ENCODE results near the gene AUTS2. TPM values are rescaled to one million over a fixed set of nuclear protein-coding genes. Genes with fewer than 3 reads are reported as not detected.

The AUTS2 gene
- total and polyA plus RNA-seq, 2 donors (not counting 1 experiment from before 2014, with no cell fraction given), result 0.60 to 9.1 TPM

GRCh38 chr7:69728304-69728703 lies 130.0 kb downstream of the AUTS2 start:
- peak in 1 of 2 donors; percentile 77 for DNase-seq (ENCODE audit: low read depth in 2 of 2)
- Histone ChIP-seq H3K4me2 (ENCODE audit: extremely low read depth, insufficient read depth, low read length) (no peak overlapping the region), H3K27ac (ENCODE audit: insufficient read depth, low read length) (no peak overlapping the region)

GRCh38 chr7:69732203-69732602 lies 133.9 kb downstream of the AUTS2 start:
- Histone ChIP-seq H3K9ac (ENCODE audit: insufficient read depth, low read length) (no peak overlapping the region), H3K4me1 (ENCODE audit: control insufficient read depth, extremely low read depth, insufficient read depth, low read length) (no peaks in the 10 kb centered on the region), H3K4me3 (replicated peaks in 1 of 4; ENCODE audit: control extremely low read depth in 1 of 4, insufficient read depth in 1 of 4, low read depth in 3 of 4, low read length in 4 of 4) (no peak overlapping the region), H4K20me1 (ENCODE audit: control insufficient read depth, extremely low read depth, insufficient read depth, low read length) (no peaks in the 10 kb centered on the region), H3K27ac (ENCODE audit: insufficient read depth, low read length) (no peak overlapping the region), H3K36me3 (ENCODE audit: control insufficient read depth, insufficient read depth, low read length) (no peaks in the 10 kb centered on the region), H2AFZ (ENCODE audit: low read length) (no peak overlapping the region), H3K9me3 (ENCODE audit: control insufficient read depth, insufficient read depth, low read depth, low read length) (no peaks in the 10 kb centered on the region), H3K4me2 (ENCODE audit: extremely low read depth, insufficient read depth, low read length) (no peak overlapping the region), H3K27me3 (ENCODE audit: control insufficient read depth, insufficient read depth, low read length) (no peaks in the 10 kb centered on the region), H3K79me2 (ENCODE audit: control insufficient read depth, insufficient read depth, low read length) (no peaks in the 10 kb centered on the region)
- no peak for TF ChIP-seq EZH2 (IDR thresholded peaks at IDR 0.05; ENCODE audit: low read length, missing control alignments)
- TF ChIP-seq CTCF (conservative IDR thresholded peaks at IDR 0.05 in 1 of 2, IDR thresholded peaks at IDR 0.05 in 1 of 2; ENCODE audit: low read depth in 1 of 2, low read length in 2 of 2), result no peak
- DNase-seq (ENCODE audit: low read depth in 2 of 2), result peak in 1 of 2 donors; percentile 62

More at GRCh38 chr7:69728304-69728703, 130.0 kb downstream of the AUTS2 start:
- Histone ChIP-seq H2AFZ (ENCODE audit: low read length) (no peak overlapping the region), H3K4me3 (replicated peaks in 1 of 4; ENCODE audit: control extremely low read depth in 1 of 4, insufficient read depth in 1 of 4, low read depth in 3 of 4, low read length in 4 of 4) (no peak overlapping the region), H4K20me1 (ENCODE audit: control insufficient read depth, extremely low read depth, insufficient read depth, low read length) (no peaks in the 10 kb centered on the region), H3K27me3 (ENCODE audit: control insufficient read depth, insufficient read depth, low read length) (no peaks in the 10 kb centered on the region), H3K4me1 (ENCODE audit: control insufficient read depth, extremely low read depth, insufficient read depth, low read length) (no peaks in the 10 kb centered on the region), H3K9me3 (ENCODE audit: control insufficient read depth, insufficient read depth, low read depth, low read length) (no peaks in the 10 kb centered on the region), H3K36me3 (ENCODE audit: control insufficient read depth, insufficient read depth, low read length) (no peaks in the 10 kb centered on the region), H3K79me2 (ENCODE audit: control insufficient read depth, insufficient read depth, low read length) (no peaks in the 10 kb centered on the region), H3K9ac (ENCODE audit: insufficient read depth, low read length) (no peak overlapping the region)
- TF ChIP-seq EZH2 (IDR thresholded peaks at IDR 0.05; ENCODE audit: low read length, missing control alignments) (no peak), CTCF (conservative IDR thresholded peaks at IDR 0.05 in 1 of 2, IDR thresholded peaks at IDR 0.05 in 1 of 2; ENCODE audit: low read depth in 1 of 2, low read length in 2 of 2) (no peak)

GRCh38 chr7:69735582-69735981 lies 137.3 kb downstream of the AUTS2 start:
- Histone ChIP-seq H3K27me3 (ENCODE audit: control insufficient read depth, insufficient read depth, low read length) (no peaks in the 10 kb centered on the region), H3K79me2 (ENCODE audit: control insufficient read depth, insufficient read depth, low read length) (no peaks in the 10 kb centered on the region), H3K27ac (ENCODE audit: insufficient read depth, low read length) (no peak overlapping the region), H3K9ac (ENCODE audit: insufficient read depth, low read length) (no peak overlapping the region), H3K36me3 (ENCODE audit: control insufficient read depth, insufficient read depth, low read length) (no peaks in the 10 kb centered on the region), H3K9me3 (ENCODE audit: control insufficient read depth, insufficient read depth, low read depth, low read length) (no peaks in the 10 kb centered on the region), H4K20me1 (ENCODE audit: control insufficient read depth, extremely low read depth, insufficient read depth, low read length) (no peaks in the 10 kb centered on the region), H3K4me1 (ENCODE audit: control insufficient read depth, extremely low read depth, insufficient read depth, low read length) (no peaks in the 10 kb centered on the region), H3K4me3 (replicated peaks in 1 of 4; ENCODE audit: control extremely low read depth in 1 of 4, insufficient read depth in 1 of 4, low read depth in 3 of 4, low read length in 4 of 4) (no peak overlapping the region), H3K4me2 (ENCODE audit: extremely low read depth, insufficient read depth, low read length) (no peak overlapping the region), H2AFZ (ENCODE audit: low read length) (no peak overlapping the region)
- no peak for TF ChIP-seq EZH2 (IDR thresholded peaks at IDR 0.05; ENCODE audit: low read length, missing control alignments)
- no peak for TF ChIP-seq CTCF (conservative IDR thresholded peaks at IDR 0.05 in 1 of 2, IDR thresholded peaks at IDR 0.05 in 1 of 2; ENCODE audit: low read depth in 1 of 2, low read length in 2 of 2)
- no peak for DNase-seq (ENCODE audit: low read depth in 2 of 2)
